GM13977 (cell line): ENCODE measurements around the gene PDE4D.

Experiments
- DNase-seq: peaks from one replicate; pipeline ENCODE4 v3.0.0; 2012; ENCODE audit warnings: low spot score
- CTCF ChIP-seq: IDR thresholded peaks from 2 replicates; pipeline ENCODE4 v1.5.1; 2012; ENCODE audit warnings: mild to moderate bottlenecking, control low read depth; ENCODE audit not compliant: insufficient read depth; ENCODE audit errors: extremely low read depth, missing control alignments
- in situ Hi-C: fragments of 300-500 bp; cut with MboI; formaldehyde crosslinking; loops from one replicate; pipeline ENCODE4 v1.12.0; 2022; ENCODE audit warnings: low sequenced_read_pairs, low pct_unique_long_range_greater_than_20kb, mixed read lengths, inconsistent platforms; ENCODE audit not compliant: unreplicated experiment

PDE4D gene

GRCh38 chr5:59449905-59450644 is 443.5 kb downstream of the PDE4D start:
- DNase-seq: peak; percentile 6
- in situ Hi-C loops: no loop called here
- TF ChIP-seq CTCF: peak; percentile 33

GRCh38 chr5:59446356-59446755 is 447.2 kb downstream of the PDE4D start:
- TF ChIP-seq CTCF: no peak
- no peak for DNase-seq
- in situ Hi-C loops: no loop called here

GRCh38 chr5:59445741-59446140 is 447.8 kb downstream of the PDE4D start:
- DNase-seq: no peak
- TF ChIP-seq CTCF: no peak
- in situ Hi-C loops: no loop called here

- no peak for TF ChIP-seq CTCF
- in situ Hi-C loops: no loop called here
- DNase-seq: no peak
Observed at GRCh38 chr5:59439303-59439702, 454.2 kb downstream of the PDE4D start.

- no peak for TF ChIP-seq CTCF
- in situ Hi-C loops: no loop called here
- no peak for DNase-seq
Observed at GRCh38 chr5:59437176-59437575, 456.4 kb downstream of the PDE4D start.

- in situ Hi-C loops: no loop called here
- no peak for TF ChIP-seq CTCF
- no peak for DNase-seq
Observed at GRCh38 chr5:59436364-59437148, 457.0 kb downstream of the PDE4D start.
